Subcutaneous preadipocyte (primary cell): Measurements from ENCODE around the gene ZNF566. TPM values are rescaled to one million over a fixed set of nuclear protein-coding genes. Genes with fewer than 3 reads are reported as not detected.

Source experiments
- total RNA-seq: library from RNA; depleted of rRNA; stranded (reverse); fragments of >200 nt; gene quantifications from 2 replicates; pipeline ENCODE4 v1.2.3, GENCODE V29; 2012

Gene ZNF566
- total RNA-seq = 9.2 and 10.3 TPM in 2 replicates

GRCh38 chr19:36489118-36489919 is at the start of gene ZNF566:
Gene ZNF566, minus strand, starts transcription at chr19:36489561. Its CDS starts 13,004 bp downstream, at chr19:36476557.

GRCh38 chr19:36528194-36528920 is 39.0 kb upstream of the ZNF566 start, which contains the start of gene ZNF260:
Gene ZNF260, minus strand, starts transcription at chr19:36528271. Its CDS starts 13,033 bp downstream, at chr19:36515238.

GRCh38 chr19:36418287-36419001 is 70.9 kb downstream of the ZNF566 start, which contains the start of gene ZFP82:
Gene ZFP82, minus strand, starts transcription at chr19:36418644. Its CDS starts 8,855 bp downstream, at chr19:36409789.

Other genes starting within 250 kb of the ZNF566 start
- 1.1 and 1.8 TPM in 2 replicates for gene ZFP14, start 110.4 kb downstream of the ZNF566 start, total RNA-seq
- 4.8 and 5.5 TPM in 2 replicates for gene ZFP82, start 70.9 kb downstream of the ZNF566 start, total RNA-seq
- 9.6 and 13.9 TPM in 2 replicates for gene ZNF260, start 38.7 kb upstream of the ZNF566 start, total RNA-seq
- 7.3 and 8.0 TPM in 2 replicates for gene ZNF529, start 83.7 kb upstream of the ZNF566 start, total RNA-seq
- 2.2 and 2.7 TPM in 2 replicates for gene ZNF382, start 115.8 kb upstream of the ZNF566 start, total RNA-seq
- 6.3 and 6.6 TPM in 2 replicates for gene ZNF461, start 177.3 kb upstream of the ZNF566 start, total RNA-seq
- 3.3 and 5.1 TPM in 2 replicates for gene ZNF567, start 198.1 kb upstream of the ZNF566 start, total RNA-seq